HEK293T (cell line): ENCODE data around the gene DDX28.

Source experiments
- ARNT ChIP-seq: fragments of 450-650 bp; IDR thresholded peaks from 2 replicates; pipeline ENCODE4 v1.6.1; 2017; ENCODE audit warnings: mild to moderate bottlenecking
- BHLHE40 ChIP-seq: fragments of 450-650 bp; IDR thresholded peaks from 2 replicates; pipeline ENCODE4 v1.6.1; 2016; ENCODE audit warnings: mild to moderate bottlenecking, moderate library complexity, borderline replicate concordance
- ELF4 ChIP-seq: fragments of 450-650 bp; IDR thresholded peaks from 2 replicates; pipeline ENCODE4 v1.6.1; 2017; ENCODE audit warnings: antibody characterized with exemption
- FOXK2 ChIP-seq: fragments of 450-650 bp; IDR thresholded peaks from 2 replicates; pipeline ENCODE4 v1.6.1; 2016; ENCODE audit warnings: mild to moderate bottlenecking
- FOXM1 ChIP-seq: fragments of 450-650 bp; IDR thresholded peaks from 2 replicates; pipeline ENCODE4 v1.6.1; 2017; ENCODE audit warnings: mild to moderate bottlenecking, borderline replicate concordance
- HDGF ChIP-seq: fragments of 450-650 bp; IDR thresholded peaks from 2 replicates; pipeline ENCODE4 v1.6.1; 2017; ENCODE audit warnings: antibody characterized with exemption, borderline replicate concordance
- L3MBTL2 ChIP-seq: fragments of 450-650 bp; conservative IDR thresholded peaks from 2 replicates; pipeline ENCODE4 v1.6.1; 2016; ENCODE audit warnings: mild to moderate bottlenecking
- LEF1 ChIP-seq: fragments of 450-650 bp; IDR thresholded peaks from 2 replicates; pipeline ENCODE4 v1.6.1; 2017; ENCODE audit warnings: mild to moderate bottlenecking, borderline replicate concordance
- NFRKB ChIP-seq: fragments of 450-650 bp; IDR thresholded peaks from 2 replicates; pipeline ENCODE4 v1.6.1; 2016; ENCODE audit warnings: mild to moderate bottlenecking, moderate library complexity
- SP1 ChIP-seq: fragments of 450-650 bp; IDR thresholded peaks from 2 replicates; pipeline ENCODE4 v1.6.1; 2017
- SUZ12 ChIP-seq: fragments of 450-650 bp; IDR thresholded peaks from 2 replicates; pipeline ENCODE4 v1.6.1; 2016; ENCODE audit warnings: mild to moderate bottlenecking
- TARDBP ChIP-seq: fragments of 450-650 bp; IDR thresholded peaks from 2 replicates; pipeline ENCODE4 v1.6.1; 2016

DNA sequence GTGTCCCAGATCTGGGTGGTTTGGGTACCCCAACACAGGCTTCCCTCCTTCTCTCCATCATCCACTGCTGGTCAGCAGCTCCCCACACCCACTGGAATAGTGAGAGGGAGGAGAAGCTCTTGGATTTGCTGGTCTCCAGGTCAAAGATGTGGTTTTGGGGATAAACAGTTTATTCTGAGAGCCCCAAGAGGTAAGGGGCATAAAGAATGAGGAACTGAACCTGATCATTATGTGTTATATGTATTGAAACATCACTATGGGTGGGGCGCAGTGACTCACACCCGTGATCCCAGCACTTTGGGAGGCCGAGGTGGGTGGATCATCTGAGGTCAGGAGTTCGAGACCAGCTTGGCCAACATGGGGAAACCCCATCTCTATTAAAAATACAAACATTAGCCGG lies 27.6 kb downstream of the DDX28 start:
- TF ChIP-seq HDGF (no peak), SP1 (no peak), BHLHE40 (no peak), ARNT (no peak), LEF1 (no peak), FOXK2 (no peak), ELF4 (no peak), FOXM1 (no peak), NFRKB (no peak), L3MBTL2 (no peak), SUZ12 (no peak), TARDBP (no peak)
